Umbilical cord (tissue), 2 donors: Measurements from ENCODE around the gene CNTLN. TPM values are rescaled to one million over a fixed set of nuclear protein-coding genes. Genes with fewer than 3 reads are reported as not detected.
"Not testable (repeated sequence)": the region's sequence is repeated elsewhere in the genome, so short reads cannot be mapped to it uniquely, and the experiment has no call there.

Source experiments
- DNase-seq: peaks from one replicate; pipeline ENCODE4 v3.0.0-alpha.2; 2015; ENCODE audit warnings: low spot score
- total RNA-seq: library from RNA; depleted of rRNA; stranded (reverse); fragments of >200 nt; gene quantifications from one replicate; pipeline ENCODE4 v1.2.3, GENCODE V29; 2014; ENCODE audit warnings: low replicate concordance; ENCODE audit not compliant: insufficient read depth

Gene CNTLN
- total RNA-seq, 1 donor from 2014 or later: 80.2 TPM

- DNase-seq: no peak
Measured at GRCh38 chr9:17293685-17294084, 158.8 kb downstream of the CNTLN start.

- DNase-seq: no peak
Measured at GRCh38 chr9:17294822-17295624, 160.2 kb downstream of the CNTLN start.

GRCh38 chr9:17315341-17315740 lies 180.5 kb downstream of the CNTLN start:
- DNase-seq: no peak

GRCh38 chr9:17318821-17319320 lies 184.0 kb downstream of the CNTLN start:
- DNase-seq: no peak

- no peak for DNase-seq
Measured at GRCh38 chr9:17319864-17320263, 185.0 kb downstream of the CNTLN start.

GRCh38 chr9:17322882-17323864 lies 188.3 kb downstream of the CNTLN start:
- DNase-seq: no peak

GRCh38 chr9:17328331-17328730 lies 193.5 kb downstream of the CNTLN start:
- DNase-seq: no peak

GRCh38 chr9:17330097-17330496 lies 195.3 kb downstream of the CNTLN start:
- no peak for DNase-seq

GRCh38 chr9:17332115-17332514 lies 197.3 kb downstream of the CNTLN start:
- no peak for DNase-seq

- peak; percentile 18 for DNase-seq
Measured at GRCh38 chr9:17339156-17339555, 204.3 kb downstream of the CNTLN start.

GRCh38 chr9:17342696-17343095 lies 207.9 kb downstream of the CNTLN start:
- no peak for DNase-seq

- no peak for DNase-seq
Measured at GRCh38 chr9:17349831-17350230, 215.0 kb downstream of the CNTLN start.

GRCh38 chr9:17354006-17354405 lies 219.2 kb downstream of the CNTLN start:
- DNase-seq: not testable (repeated sequence)

- DNase-seq: no peak
Measured at GRCh38 chr9:17361378-17361777, 226.5 kb downstream of the CNTLN start.

GRCh38 chr9:17367035-17367434 lies 232.2 kb downstream of the CNTLN start:
- no peak for DNase-seq

- no peak for DNase-seq
Measured at GRCh38 chr9:17380126-17380861, 245.5 kb downstream of the CNTLN start.

- DNase-seq: no peak
Measured at GRCh38 chr9:17387565-17387964, 252.7 kb downstream of the CNTLN start.

- DNase-seq: no peak
Measured at GRCh38 chr9:17389026-17389425, 254.2 kb downstream of the CNTLN start.

GRCh38 chr9:17394881-17395510 lies 260.2 kb downstream of the CNTLN start:
- DNase-seq: no peak

- peak; percentile 15 for DNase-seq
Measured at GRCh38 chr9:17397166-17397728, 262.4 kb downstream of the CNTLN start.

- peak; percentile 75 for DNase-seq
Measured at GRCh38 chr9:17398350-17398749, 263.5 kb downstream of the CNTLN start.
